EH (cell line): ENCODE results near the gene FADD.
A peak's percentile ranks its signal among the peaks of the same experiment; 100 is the strongest.

Experiments used
- DNase-seq: peaks from one replicate; pipeline ENCODE4 v3.0.0-alpha.2; 2015; ENCODE audit warnings: low read depth

FADD gene

GRCh38 chr11:70233962-70234361 is 30.9 kb downstream of the FADD start:
- DNase-seq = no peak

- no peak for DNase-seq
These were observed 37.2 kb downstream of the FADD start for GRCh38 chr11:70240337-70240736.

DNA sequence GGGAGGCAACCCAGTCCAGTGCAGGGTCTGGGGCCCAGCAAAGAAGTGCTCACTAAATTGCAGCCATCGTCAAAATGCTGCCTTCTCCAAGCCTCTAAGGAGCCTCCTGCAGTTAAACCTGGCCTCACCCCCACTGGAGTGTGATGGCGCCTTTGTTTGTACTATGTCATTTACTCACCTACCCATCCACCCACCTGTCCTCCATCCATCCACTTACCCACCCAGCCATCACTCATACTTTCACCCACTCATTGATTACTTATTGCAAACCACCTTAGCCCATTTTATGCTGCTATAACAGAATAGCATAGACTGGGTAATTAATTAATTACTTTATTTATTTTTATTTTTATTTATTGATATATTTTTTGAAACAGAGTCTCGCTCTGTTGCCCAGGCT is 38.6 kb downstream of the FADD start:
- DNase-seq = no peak

DNA sequence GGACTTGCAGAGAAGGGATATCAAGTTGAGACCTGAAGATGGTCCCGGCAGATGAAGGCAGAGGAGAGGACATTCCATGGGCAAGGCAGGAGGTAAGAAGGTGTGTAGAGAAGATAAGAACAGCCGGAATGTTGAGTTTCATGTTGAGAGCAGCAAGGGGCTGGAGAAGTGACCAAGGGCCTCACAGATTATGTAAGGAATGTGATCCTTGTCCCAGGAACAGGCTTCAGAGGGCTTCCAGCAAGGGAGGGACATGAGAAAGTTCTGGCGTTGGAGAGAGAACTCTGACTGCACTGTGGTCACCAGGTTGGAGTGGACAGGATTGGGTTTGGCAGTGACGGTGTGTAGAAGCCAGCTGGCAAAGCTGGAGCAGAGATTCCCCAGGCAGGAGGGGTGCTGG is 39.8 kb downstream of the FADD start:
- no peak for DNase-seq

GRCh38 chr11:70243912-70244652 is 41.0 kb downstream of the FADD start:
- peak; percentile 38 for DNase-seq

- peak; percentile 88 for DNase-seq
These were observed 41.6 kb downstream of the FADD start for GRCh38 chr11:70244698-70245097.

DNA sequence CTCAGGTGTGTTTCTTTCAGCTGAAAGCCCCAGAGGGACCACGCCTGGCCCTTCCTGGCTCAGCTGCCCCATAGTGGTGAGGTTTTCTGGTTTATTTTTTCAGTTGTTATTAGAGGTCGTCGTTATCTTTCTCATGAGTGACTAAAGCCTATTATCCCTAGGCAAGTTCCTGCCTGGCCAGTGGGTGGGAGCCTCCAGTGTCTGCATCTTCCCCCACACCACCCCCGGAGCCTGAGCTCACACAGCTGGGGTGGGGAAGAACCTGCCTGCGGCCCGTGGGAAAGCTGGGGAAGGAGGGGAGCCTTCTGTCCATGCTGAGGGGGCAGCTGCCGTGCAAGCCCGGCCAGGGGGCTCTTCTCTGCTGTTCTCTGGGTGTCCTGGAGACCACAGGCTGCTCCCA is 43.1 kb downstream of the FADD start:
- no peak for DNase-seq

GRCh38 chr11:70247042-70247709 is 44.1 kb downstream of the FADD start:
- no peak for DNase-seq

GRCh38 chr11:70247710-70248072 is 44.6 kb downstream of the FADD start:
- no peak for DNase-seq

DNA sequence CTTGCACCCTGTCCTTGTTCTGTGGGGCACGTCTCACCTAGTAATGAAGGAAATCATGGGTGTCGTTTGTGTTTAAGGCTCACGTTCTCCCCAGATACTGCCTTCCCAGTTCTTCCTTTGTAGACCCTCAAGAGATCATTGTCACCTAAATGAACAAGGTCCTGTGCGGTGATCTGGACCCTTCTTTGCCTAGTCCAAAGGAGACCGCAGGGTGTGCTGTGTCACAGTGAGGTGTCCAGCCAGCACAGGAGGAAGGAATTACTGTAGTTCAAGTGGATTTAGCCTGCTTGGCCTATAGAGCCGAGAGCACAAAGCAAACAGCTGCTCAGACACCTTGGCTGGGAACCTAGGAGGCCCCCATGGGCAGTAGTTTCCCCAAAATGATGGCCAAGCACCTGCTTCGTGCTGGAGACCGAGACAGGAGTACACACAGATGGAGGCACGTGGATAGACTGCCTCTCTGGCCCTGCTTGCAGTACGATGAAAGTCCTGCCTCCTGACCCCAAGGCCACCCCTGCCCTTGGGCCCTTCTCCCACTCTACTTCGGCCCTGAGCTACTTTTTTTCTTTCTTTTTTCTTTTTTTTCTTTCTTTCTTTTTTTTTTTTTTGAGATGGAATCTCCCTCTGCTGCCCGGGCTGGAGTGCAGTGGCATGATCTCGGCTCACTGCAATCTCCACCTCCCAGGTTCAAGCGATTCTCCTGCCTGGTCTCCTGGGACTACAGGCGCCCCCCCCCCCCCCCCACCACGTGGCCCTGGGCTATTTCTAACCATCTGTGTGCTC is 48.0 kb downstream of the FADD start:
- no peak for DNase-seq

- DNase-seq = no peak
These were observed 48.7 kb downstream of the FADD start for GRCh38 chr11:70251659-70252321.

DNA sequence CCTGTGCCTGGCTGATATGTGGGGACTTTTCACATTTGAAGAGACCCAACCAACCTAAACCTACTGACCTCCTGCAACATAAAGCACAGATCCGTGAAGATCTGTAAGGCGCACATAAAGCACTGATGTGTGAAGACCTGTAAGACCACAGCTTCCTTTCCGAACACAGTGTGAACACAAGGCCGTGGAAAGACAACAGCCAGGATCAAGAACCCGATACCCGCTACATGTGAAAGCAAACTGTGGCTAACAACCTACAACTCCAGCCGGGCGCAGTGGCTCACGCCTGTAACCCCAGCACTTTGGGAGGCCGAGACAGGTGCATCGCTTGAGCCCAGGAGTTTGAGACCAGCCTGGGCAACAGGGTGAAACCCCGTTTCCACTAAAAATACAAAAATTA is 49.7 kb downstream of the FADD start:
- no peak for DNase-seq

DNA sequence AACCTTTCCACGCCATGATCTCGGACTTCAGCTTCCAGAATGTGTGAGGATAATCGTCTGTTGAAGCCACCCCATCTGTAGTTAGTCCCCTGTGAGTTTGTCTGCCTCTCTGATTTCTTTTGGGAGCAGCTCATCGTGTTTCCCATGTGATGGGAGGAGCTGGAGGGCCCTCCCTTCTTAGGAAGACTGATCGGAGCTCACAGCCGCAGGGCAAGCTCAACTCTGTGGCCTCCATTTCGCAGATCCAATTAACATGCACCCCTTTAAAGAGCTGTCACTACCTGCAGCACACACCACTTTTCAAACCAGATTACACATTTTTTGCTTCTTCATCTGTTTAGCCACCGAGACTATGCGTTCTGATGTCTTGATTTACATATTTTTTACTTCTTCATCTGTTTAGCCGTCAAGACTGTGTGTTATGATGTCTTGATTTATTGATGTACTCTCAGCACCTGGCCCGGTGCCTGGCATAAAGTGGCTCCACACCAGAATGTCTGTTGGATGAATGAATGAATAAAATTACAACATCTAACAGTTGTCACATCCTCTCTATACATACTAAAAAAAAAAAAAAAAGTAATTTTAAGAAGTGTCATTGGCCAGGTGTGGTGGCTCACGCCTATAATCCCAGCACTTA is 52.5 kb downstream of the FADD start:
- DNase-seq = no peak
